Spleen (tissue), 7 donors: Measurements from ENCODE around the gene LPP.

ENCODE experiments used
- POLR2AphosphoS5 ChIP-seq, 3 donors: sonication (generic); formaldehyde crosslinking; IDR thresholded peaks; one replicate each; pipeline ENCODE4 v1.5.1; 2017; ENCODE audit warnings: antibody characterized with exemption in 3 of 3
- TF ChIP-seq, protein P1 (sequence below), 11 experiments: fragments of 200-600 bp in 7 of 11; fragments of 450-650 bp in 4 of 11; sonication (generic) in 4 of 11; IDR thresholded peaks in 8 of 11; conservative IDR thresholded peaks in 3 of 11; 1 replicate in 7 of 11; 2 replicates in 4 of 11; pipeline versions ENCODE4 v1.4.0 to v1.8.0; 2016 to 2021; ENCODE audit warnings: antibody characterized with exemption in 11 of 11, inconsistent platforms in 4 of 11, mild to moderate bottlenecking in 1 of 11
- donor health status: DM: no; HTN: no; CAD: no; lungs with moderate emphysema.
- donor health status: DM: no; HTN: no; CAD: no.
- donor health status: DM: no; HTN: no; CAD: no.

DNA sequence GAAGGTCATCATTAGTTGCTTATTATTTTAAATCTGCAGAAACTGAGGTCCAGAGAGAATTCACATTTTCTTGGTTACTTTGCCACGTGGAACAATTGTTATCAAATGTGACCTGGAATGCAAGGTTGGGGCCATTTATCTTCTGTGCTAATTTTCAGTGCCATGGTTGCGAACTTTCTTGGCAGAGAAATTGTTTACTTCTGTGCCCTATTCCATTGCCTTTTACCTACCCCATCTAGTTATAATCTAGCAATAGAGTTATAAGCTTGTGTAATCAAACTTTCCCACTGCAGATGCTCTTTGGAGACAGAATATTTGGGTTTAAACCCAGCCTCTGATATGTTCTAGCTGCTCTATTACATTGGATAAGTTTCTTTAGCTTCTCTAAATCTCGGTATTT, 242.9 kb downstream of the LPP start:
- TF ChIP-seq, protein P1, sequence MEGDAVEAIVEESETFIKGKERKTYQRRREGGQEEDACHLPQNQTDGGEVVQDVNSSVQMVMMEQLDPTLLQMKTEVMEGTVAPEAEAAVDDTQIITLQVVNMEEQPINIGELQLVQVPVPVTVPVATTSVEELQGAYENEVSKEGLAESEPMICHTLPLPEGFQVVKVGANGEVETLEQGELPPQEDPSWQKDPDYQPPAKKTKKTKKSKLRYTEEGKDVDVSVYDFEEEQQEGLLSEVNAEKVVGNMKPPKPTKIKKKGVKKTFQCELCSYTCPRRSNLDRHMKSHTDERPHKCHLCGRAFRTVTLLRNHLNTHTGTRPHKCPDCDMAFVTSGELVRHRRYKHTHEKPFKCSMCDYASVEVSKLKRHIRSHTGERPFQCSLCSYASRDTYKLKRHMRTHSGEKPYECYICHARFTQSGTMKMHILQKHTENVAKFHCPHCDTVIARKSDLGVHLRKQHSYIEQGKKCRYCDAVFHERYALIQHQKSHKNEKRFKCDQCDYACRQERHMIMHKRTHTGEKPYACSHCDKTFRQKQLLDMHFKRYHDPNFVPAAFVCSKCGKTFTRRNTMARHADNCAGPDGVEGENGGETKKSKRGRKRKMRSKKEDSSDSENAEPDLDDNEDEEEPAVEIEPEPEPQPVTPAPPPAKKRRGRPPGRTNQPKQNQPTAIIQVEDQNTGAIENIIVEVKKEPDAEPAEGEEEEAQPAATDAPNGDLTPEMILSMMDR (IDR thresholded peaks at IDR 0.05 in 8 of 11, conservative IDR thresholded peaks at IDR 0.05 in 3 of 11): no peak
- TF ChIP-seq POLR2AphosphoS5 (IDR thresholded peaks at IDR 0.05): no peak
